HG03457 (cell line): Measurements from ENCODE around the gene CD300C.
"Not testable (repeated sequence)": the region's sequence is repeated elsewhere in the genome, so short reads cannot be mapped to it uniquely, and the experiment has no call there.

Experiments
- ATAC-seq: cut with Tn5 transposase; IDR thresholded peaks from one replicate; pipeline ENCODE4 v1.9.1; 2021; ENCODE audit warnings: moderate number of reproducible peaks; ENCODE audit not compliant: unreplicated experiment

CD300C gene

DNA sequence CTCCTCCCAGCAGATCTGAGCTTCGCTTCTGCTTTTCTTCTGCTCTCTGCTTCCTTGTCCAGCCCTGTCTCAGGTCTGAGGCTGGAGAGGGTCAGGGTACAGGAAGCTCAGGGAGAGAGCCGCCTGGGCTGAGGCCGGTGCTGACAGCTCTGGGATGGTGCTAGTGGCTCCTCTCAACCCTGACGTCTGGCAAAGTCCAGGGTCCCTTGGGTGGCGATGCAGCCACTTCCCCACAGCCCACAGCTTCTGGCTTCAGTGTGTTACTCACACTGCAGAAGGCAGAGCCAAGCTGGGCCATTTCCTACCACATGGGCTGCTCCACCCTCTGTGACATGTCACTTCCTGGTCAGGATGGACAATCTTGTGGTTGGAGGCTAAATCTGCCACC, at the start of gene CD300C:
CD300C (minus strand) TSS at position 273 of the 388 bp plus-strand sequence. CDS start 333 bp downstream, outside the sequence.
- no peak for ATAC-seq

GRCh38 chr17:74595037-74595750, 49.3 kb upstream of the CD300C start:
- no peak for ATAC-seq

DNA sequence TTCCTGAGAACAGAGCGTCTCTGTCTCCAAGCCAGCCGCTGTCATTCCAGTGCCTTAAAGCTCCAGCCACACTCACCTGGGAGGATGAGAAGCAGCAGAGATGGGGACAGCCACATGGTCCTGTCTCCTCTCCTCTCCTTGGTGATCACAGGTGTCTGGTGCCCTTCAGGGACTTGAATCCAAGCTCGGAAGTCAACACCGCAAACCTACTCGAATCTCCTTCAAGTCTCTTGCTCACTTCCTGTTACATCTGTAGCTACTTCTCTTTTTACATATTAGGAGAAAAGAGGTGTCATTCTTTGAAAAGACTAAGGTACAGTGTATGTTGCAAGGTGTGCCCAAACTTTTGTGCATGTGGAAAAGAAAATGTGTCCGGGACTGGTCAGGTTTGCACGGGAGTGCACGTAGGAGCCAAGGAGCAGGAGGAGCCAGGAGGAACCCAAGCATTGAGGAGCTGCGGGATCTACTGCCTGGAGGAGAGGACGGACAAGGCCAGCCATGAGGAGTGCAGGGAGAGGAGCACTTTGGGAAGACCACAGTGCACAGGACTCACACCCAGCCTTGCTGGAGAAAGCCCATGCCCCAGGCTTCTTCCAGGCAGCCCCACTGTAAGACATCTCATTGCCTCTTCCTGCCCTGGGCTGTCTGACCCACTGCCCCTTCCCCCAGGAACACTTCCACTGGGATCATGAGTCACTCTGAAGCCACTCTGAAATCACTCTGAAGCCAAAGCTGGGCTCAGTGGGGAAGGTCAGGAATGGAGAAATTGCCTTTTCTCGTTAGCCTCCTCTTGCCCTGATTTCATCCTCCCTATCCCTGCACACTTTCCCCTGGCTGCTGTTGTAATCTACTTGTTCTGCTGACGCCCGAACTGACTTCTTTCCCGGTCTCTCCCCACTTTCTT, 46.4 kb upstream of the CD300C start, which contains the start of gene CD300LD:
CD300LD (minus strand) TSS at position 197 of the 904 bp plus-strand sequence; CDS start at position 116, 81 bp downstream.
- ATAC-seq, result no peak

DNA sequence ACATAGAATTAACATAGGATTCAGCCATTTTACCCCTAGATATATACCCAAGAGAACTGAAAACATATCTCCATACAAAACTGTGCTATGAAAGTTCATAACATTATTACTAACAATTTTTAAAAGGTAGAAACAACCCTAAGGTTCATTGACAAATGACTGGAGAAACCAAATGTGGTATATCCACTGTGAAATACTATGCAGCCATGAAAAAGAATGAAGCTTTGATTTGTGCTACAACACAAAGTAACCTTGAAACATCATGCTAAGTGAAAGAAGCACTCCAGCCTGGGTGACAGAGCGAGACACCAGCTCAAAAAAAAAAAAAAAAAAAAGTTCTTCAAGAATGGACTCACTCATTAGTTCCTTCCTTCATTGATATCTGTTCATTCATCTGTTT, 45.6 kb upstream of the CD300C start:
- no peak for ATAC-seq

GRCh38 chr17:74585711-74586110, 39.8 kb upstream of the CD300C start:
- ATAC-seq, result no peak

GRCh38 chr17:74584292-74585060, 38.6 kb upstream of the CD300C start:
- no peak for ATAC-seq

GRCh38 chr17:74582633-74583032, 36.7 kb upstream of the CD300C start:
- no peak for ATAC-seq

- ATAC-seq, result no peak
These were observed 34.0 kb upstream of the CD300C start for GRCh38 chr17:74579900-74580299.

DNA sequence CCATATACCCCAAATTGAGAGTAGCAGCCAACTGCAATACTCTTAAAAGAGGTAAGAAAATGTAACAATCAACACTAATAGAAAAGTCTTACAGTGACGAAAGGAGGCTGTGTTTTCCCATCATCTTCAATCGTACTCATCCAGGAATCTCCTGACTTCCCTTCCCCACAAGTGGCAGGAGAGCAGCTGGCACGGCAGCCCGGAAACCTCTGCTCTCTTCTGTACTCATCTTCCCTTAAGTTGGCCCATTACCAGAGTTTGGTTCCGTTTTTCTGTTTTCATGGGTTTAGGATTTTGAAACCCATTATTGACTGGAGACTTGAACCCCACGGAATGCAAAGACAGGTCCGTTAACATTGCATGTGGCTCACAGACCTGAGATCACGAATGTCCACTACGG, 33.1 kb upstream of the CD300C start:
- ATAC-seq, result no peak

GRCh38 chr17:74574489-74575142, 28.7 kb upstream of the CD300C start:
- ATAC-seq, result no peak

GRCh38 chr17:74573635-74574034, 27.7 kb upstream of the CD300C start:
- ATAC-seq, result not testable (repeated sequence)

GRCh38 chr17:74573169-74573568, 27.3 kb upstream of the CD300C start:
- no peak for ATAC-seq

DNA sequence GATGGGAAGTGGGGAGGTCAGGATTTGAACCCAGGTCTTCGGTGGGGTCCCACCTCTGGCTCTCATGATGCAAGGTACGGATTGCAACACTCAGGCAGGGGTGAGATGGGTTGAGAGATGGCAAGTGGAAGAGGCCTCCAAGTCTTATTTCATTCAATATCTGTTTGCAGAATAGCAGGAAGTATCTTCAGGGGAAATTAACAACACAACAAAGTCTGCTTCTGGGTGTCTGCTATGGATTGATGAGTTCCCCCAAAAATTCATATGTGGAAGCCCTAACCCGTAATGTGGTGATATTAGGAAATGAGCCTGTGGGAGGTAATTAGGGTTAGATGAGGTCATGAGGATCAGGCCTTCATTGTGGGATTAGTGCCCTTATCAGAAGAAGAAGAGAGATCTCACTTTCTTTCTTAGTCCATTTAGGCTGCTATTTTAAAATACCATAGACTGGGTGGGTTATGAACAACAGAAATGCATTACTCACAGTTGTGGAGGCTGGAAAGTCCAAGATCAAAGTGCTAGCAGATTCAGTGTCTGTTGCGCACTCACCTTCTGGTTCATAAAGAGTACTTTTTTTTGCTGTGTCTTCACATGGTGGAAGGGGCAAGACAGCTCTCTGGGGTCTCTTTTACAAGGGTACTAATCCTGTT, 25.8 kb upstream of the CD300C start:
- ATAC-seq, result no peak

- ATAC-seq, result no peak
These were observed 23.4 kb upstream of the CD300C start for GRCh38 chr17:74569020-74570003.

DNA sequence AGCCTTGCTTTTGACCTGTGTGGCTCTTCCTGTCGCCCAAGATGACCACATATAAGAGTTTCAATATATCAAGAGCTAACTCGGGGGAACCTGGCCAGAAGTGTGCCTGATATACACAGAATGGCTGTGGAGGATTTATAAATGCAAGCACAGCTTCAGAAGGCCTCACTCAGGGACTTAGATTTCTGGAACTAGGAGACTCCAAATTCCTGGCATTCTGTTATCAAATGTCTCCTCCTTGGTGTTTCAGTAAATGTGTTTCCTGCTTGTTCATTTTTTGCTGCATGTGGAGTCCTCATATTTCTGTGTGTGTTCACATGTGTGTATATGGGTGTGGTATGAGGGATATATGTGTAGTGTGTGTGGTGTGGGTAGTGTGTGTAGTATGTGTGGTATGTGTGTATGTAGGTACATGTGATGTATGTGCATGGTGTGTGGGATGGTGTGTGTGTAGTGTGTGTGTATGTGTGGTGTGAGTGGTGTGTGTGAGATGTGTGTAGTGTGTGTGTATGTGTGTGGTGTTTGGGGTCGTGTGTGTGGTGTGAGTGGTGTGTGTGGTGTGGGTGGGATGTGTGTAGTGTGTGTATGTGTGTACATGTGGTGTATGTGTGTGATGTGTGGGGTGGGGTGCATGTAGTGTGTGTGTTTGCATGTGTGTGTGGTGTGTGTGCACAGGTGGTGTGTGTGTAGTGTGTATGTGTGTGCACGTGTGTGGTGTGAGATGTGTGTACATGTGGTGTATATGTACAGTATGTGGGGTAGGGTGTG, 22.4 kb upstream of the CD300C start:
- ATAC-seq, result no peak

GRCh38 chr17:74567397-74567796, 21.5 kb upstream of the CD300C start, which contains the start of gene CD300H:
TSS of gene CD300H (minus strand) at chr17:74567509.
- no peak for ATAC-seq

- ATAC-seq, result no peak
These were observed 20.3 kb upstream of the CD300C start for GRCh38 chr17:74566132-74566753.

DNA sequence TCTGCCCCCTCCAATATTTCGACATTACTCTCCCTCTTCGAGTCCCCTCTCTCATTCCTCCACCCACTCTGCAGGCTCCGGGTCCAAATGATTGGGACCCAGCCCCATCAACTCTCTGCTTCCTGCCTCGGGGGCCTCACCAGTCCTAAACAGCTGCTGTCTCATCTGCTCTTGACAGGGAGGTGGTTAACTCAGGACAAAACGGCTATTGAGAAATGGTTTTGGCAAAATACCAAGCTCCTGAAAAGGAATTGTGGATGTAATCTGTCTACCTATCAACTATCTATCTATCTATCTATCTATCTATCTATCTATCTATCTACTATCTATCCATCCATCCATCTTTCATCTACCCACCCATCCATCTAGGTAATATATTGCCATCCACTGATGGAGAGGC, 19.2 kb upstream of the CD300C start:
- ATAC-seq, result no peak
